Gastrocnemius medialis (tissue), 4 donors: Measurements from ENCODE around the gene EHD3. TPM values are rescaled to one million over a fixed set of nuclear protein-coding genes. Genes with fewer than 3 reads are reported as not detected.

Source experiments
- ATAC-seq, 2 donors: fragments of 150-250 bp; one replicate each; pipeline ENCODE4 v1.9.1; 2016
- DNase-seq, 2 donors: peaks; one replicate each; pipeline ENCODE4 v3.0.0-alpha.2; 2019
- H3K27ac ChIP-seq, 4 donors: fragments of 200-600 bp; sonication (generic); 1 replicate in 1 of 4; 2 replicates in 3 of 4; pipeline ENCODE4 v1.5.1; 2016 to 2018; ENCODE audit warnings: mild to moderate bottlenecking in 2 of 4, moderate library complexity in 1 of 4
- H3K27me3 ChIP-seq, 3 donors: fragments of 200-600 bp; sonication (generic) in 2 of 3; 1 replicate in 1 of 3; 2 replicates in 2 of 3; pipeline versions ENCODE4 v1.5.1 to v1.6.0; 2016 to 2019; ENCODE audit warnings: mild to moderate bottlenecking in 1 of 3, moderate library complexity in 1 of 3
- H3K36me3 ChIP-seq, 2 donors: fragments of 200-600 bp; sonication (generic) in 1 of 2; one replicate each; pipeline ENCODE4 v1.5.1; 2017 to 2018
- H3K4me1 ChIP-seq, 2 donors: fragments of 200-600 bp; sonication (generic) in 1 of 2; one replicate each; pipeline ENCODE4 v1.5.1; 2016 to 2017; ENCODE audit warnings: mild to moderate bottlenecking in 2 of 2
- H3K4me3 ChIP-seq, 4 donors: fragments of 200-600 bp; sonication (generic) in 3 of 4; 1 replicate in 1 of 4; 2 replicates in 3 of 4; pipeline ENCODE4 v1.5.1; 2016 to 2019; ENCODE audit warnings: mild to moderate bottlenecking in 2 of 4
- H3K9me3 ChIP-seq, 3 donors: fragments of 200-600 bp; sonication (generic) in 2 of 3; 1 replicate in 1 of 3; 2 replicates in 2 of 3; pipeline ENCODE4 v1.5.1; 2016 to 2019
- CTCF ChIP-seq, 5 experiments: fragments of 450-650 bp in 3 of 5; fragments of 200-600 bp in 2 of 5; sonication (generic) in 2 of 5; IDR thresholded peaks in 4 of 5; conservative IDR thresholded peaks in 1 of 5; 1 replicate in 4 of 5; 2 replicates in 1 of 5; pipeline ENCODE4 v1.5.1; 2016 to 2019; ENCODE audit warnings: antibody characterized with exemption in 5 of 5, mild to moderate bottlenecking in 3 of 5, moderate library complexity in 3 of 5
- POLR2A ChIP-seq, 2 donors: fragments of 450-650 bp; IDR thresholded peaks; one replicate each; pipeline ENCODE4 v1.6.1; 2017; ENCODE audit warnings: antibody characterized with exemption in 2 of 2, mild to moderate bottlenecking in 2 of 2, moderate library complexity in 2 of 2
- in situ Hi-C, 4 donors: fragments of 200-750 bp; cut with MboI; loops; one replicate each; pipeline versions ENCODE4 v1.15.0 to v1.8.0; 2017; ENCODE audit warnings: low sequenced_read_pairs in 4 of 4
- intact Hi-C: fragments of 100-400 bp; cut with DNase I; formaldehyde crosslinking; loops from one replicate; pipeline ENCODE4 v1.15.1; 2023; ENCODE audit warnings: low total_unique reads
- total RNA-seq, 4 donors: library from RNA; depleted of rRNA; stranded (reverse); fragments of >200 nt; gene quantifications; one replicate each; pipeline versions ENCODE4 v1.1.0 to v1.2.3, GENCODE V29; 2016

EHD3 gene
- total RNA-seq, 4 donors from 2014 or later = 1.5 to 3.1 (median 2.1) TPM

- intact Hi-C loops = no loop called here
- H3K27ac ChIP-seq = no peak overlapping the region
- no peaks in the 10 kb centered on the region for H3K4me1 ChIP-seq
- TF ChIP-seq CTCF (IDR thresholded peaks at IDR 0.05 in 4 of 5, conservative IDR thresholded peaks at IDR 0.05 in 1 of 5) = no peak
- H3K36me3 ChIP-seq = no peaks in the 10 kb centered on the region
- in situ Hi-C loops = no loop called here
- ATAC-seq = no peak
- no peaks in the 10 kb centered on the region for H3K27me3 ChIP-seq
- no peaks in the 10 kb centered on the region for H3K9me3 ChIP-seq
- H3K4me3 ChIP-seq = no peak overlapping the region
- DNase-seq = no peak
Measured at GRCh38 chr2:31287654-31288053, 53.7 kb downstream of the EHD3 start.

GRCh38 chr2:31294196-31294595 lies 60.2 kb downstream of the EHD3 start:
- intact Hi-C loops = no loop called here
- Histone ChIP-seq H3K9me3 (no peaks in the 10 kb centered on the region), H3K36me3 (no peaks in the 10 kb centered on the region), H3K27me3 (no peaks in the 10 kb centered on the region), H3K4me3 (no peak overlapping the region), H3K4me1 (peaks cover 21 to 27% of the 10 kb centered on the region in 2 donors), H3K27ac (no peak overlapping the region)
- no peak for DNase-seq
- in situ Hi-C loops = no loop called here
- ATAC-seq = no peak
- no peak for TF ChIP-seq CTCF (IDR thresholded peaks at IDR 0.05 in 4 of 5, conservative IDR thresholded peaks at IDR 0.05 in 1 of 5)
- TF ChIP-seq POLR2A (IDR thresholded peaks at IDR 0.05) = no peak

GRCh38 chr2:31296641-31297287 lies 62.8 kb downstream of the EHD3 start:
- H3K4me1 ChIP-seq = peaks cover 21 to 27% of the 10 kb centered on the region in 2 donors
- no peaks in the 10 kb centered on the region for H3K27me3 ChIP-seq
- in situ Hi-C loops (no loop called here), intact Hi-C loops (no loop called here)
- ATAC-seq (peak in 1 of 2 donors; percentile 36), DNase-seq (no peak)
- TF ChIP-seq POLR2A (IDR thresholded peaks at IDR 0.05) (no peak), CTCF (IDR thresholded peaks at IDR 0.05 in 4 of 5, conservative IDR thresholded peaks at IDR 0.05 in 1 of 5) (no peak)
- no peak overlapping the region for H3K4me3 ChIP-seq
- H3K27ac ChIP-seq = peak overlapping the region in 1 of 4 donors; percentile 2
- no peaks in the 10 kb centered on the region for H3K9me3 ChIP-seq
- no peaks in the 10 kb centered on the region for H3K36me3 ChIP-seq

- Histone ChIP-seq H3K9me3 (no peaks in the 10 kb centered on the region), H3K4me3 (no peak overlapping the region), H3K27me3 (no peaks in the 10 kb centered on the region), H3K36me3 (no peaks in the 10 kb centered on the region), H3K4me1 (peaks cover 21 to 27% of the 10 kb centered on the region in 2 donors), H3K27ac (no peak overlapping the region)
- DNase-seq (no peak), ATAC-seq (peak in 1 of 2 donors; percentile 36)
- intact Hi-C loops (no loop called here), in situ Hi-C loops (no loop called here)
- TF ChIP-seq CTCF (IDR thresholded peaks at IDR 0.05 in 4 of 5, conservative IDR thresholded peaks at IDR 0.05 in 1 of 5) (no peak), POLR2A (IDR thresholded peaks at IDR 0.05) (no peak)
Measured at GRCh38 chr2:31297751-31298150, 63.8 kb downstream of the EHD3 start.

GRCh38 chr2:31299547-31299946 lies 65.6 kb downstream of the EHD3 start:
- H3K9me3 ChIP-seq = no peaks in the 10 kb centered on the region
- intact Hi-C loops (no loop called here), in situ Hi-C loops (no loop called here)
- H3K4me1 ChIP-seq = peaks cover 21 to 27% of the 10 kb centered on the region in 2 donors
- TF ChIP-seq CTCF (IDR thresholded peaks at IDR 0.05 in 4 of 5, conservative IDR thresholded peaks at IDR 0.05 in 1 of 5) = no peak
- no peak for TF ChIP-seq POLR2A (IDR thresholded peaks at IDR 0.05)
- no peaks in the 10 kb centered on the region for H3K27me3 ChIP-seq
- no peak overlapping the region for H3K4me3 ChIP-seq
- no peak for DNase-seq
- ATAC-seq = no peak
- no peaks in the 10 kb centered on the region for H3K36me3 ChIP-seq
- no peak overlapping the region for H3K27ac ChIP-seq
